GM18502 (cell line): ENCODE measurements around the gene METTL1.

Experiments
- ATAC-seq: cut with Tn5 transposase; IDR thresholded peaks from one replicate; pipeline ENCODE4 v1.9.1; 2021; ENCODE audit warnings: mild to moderate bottlenecking; ENCODE audit not compliant: unreplicated experiment, poor library complexity

Gene METTL1

DNA sequence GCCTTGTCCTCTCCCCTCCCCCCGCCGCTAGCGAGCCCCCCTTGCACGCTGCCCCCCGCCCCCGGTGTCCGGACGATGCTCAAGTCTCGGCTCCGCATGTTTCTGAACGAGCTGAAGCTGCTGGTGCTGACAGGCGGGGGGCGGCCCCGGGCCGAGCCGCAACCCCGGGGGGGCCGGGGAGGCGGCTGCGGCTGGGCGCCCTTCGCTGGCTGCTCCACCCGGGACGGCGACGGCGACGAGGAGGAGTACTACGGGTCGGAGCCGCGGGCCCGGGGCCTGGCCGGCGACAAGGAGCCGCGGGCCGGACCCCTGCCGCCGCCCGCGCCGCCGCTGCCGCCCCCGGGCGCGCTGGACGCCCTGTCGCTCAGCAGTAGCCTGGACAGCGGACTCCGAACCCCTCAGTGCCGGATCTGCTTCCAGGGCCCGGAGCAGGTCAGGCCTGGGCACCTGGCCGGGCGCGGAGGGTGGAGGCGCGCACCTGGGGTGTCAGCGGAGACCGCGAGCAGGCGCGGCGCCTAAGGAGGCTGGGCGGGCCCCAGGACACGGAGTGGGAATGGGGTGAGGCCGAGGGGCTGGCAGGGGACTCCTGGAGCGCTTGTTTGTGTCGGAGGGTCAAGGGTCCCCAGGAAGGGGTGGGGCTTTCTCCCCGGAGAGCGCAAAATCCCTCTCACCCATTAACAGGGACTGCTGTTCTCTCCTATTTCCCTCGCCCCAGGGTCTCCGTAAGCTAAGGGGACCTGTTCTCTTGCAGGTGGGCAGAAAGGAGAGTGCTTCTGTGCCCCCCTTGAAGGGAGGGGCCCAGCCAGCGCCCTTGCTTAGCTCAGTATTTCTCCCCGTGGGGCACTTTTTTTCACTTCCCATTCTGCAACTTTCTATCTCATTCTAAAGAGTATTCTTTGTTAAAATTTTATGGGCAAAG is 16.2 kb downstream of the METTL1 start:
- no peak for ATAC-seq

DNA sequence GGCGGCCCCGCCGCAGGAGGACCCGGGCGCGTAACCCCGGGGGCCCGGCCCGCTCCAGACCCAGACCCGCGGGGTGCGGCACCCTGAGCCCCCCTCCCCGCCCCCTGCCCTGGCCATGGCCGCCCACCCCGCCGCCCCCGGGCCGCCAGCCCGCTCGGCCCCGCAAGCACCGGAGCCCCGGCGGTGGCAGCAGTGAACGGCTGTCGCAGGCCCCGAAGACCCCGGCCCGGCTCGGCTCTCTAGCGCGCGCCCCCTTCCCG is 16.8 kb downstream of the METTL1 start:
- ATAC-seq, result no peak

DNA sequence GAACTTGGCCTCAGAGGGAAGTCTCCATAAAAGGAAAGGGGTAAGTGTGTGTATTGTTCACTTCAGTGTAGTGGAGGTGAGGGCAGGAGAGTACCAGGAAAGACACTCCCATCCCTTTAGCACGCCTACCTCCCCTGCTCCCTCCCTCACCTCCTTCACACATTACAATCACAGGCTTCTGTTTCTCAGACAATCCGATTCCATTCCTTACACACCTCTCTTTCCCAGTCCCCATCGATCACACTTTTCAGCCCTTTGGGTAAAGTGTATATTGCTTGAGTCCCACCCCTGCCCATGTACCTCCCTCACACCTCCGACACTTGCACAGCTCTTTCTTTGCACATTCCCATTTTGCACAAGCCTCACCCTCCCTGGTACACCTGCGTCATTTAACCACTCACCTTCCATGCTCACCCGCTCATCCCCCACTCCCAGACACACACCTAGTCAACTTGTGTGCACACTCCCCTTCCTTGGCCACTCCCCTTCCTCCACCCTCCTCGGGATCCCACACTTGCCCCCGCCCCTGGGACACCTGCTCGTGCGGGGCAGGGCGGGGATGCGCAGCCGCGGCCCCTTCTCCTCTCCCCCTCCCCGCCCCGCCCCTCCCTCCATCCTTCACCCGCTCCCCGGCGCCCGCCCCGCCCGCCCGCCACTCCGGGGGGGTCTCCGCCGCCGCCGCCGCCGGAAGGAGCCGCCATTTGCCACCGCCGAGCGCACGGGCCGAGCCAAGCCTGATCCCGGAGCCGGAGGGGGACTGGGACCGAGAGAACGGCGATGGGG is 17.3 kb downstream of the METTL1 start, which contains the start of gene MARCHF9:
MARCHF9 (plus strand) TSS at position 693 of the 783 bp plus-strand sequence. CDS start 426 bp downstream, outside the sequence.
- peak; percentile 45 for ATAC-seq

GRCh38 chr12:57753756-57754337 is 18.1 kb downstream of the METTL1 start:
- ATAC-seq, result no peak

- ATAC-seq, result no peak
These were observed 19.3 kb downstream of the METTL1 start for GRCh38 chr12:57752668-57753000.

DNA sequence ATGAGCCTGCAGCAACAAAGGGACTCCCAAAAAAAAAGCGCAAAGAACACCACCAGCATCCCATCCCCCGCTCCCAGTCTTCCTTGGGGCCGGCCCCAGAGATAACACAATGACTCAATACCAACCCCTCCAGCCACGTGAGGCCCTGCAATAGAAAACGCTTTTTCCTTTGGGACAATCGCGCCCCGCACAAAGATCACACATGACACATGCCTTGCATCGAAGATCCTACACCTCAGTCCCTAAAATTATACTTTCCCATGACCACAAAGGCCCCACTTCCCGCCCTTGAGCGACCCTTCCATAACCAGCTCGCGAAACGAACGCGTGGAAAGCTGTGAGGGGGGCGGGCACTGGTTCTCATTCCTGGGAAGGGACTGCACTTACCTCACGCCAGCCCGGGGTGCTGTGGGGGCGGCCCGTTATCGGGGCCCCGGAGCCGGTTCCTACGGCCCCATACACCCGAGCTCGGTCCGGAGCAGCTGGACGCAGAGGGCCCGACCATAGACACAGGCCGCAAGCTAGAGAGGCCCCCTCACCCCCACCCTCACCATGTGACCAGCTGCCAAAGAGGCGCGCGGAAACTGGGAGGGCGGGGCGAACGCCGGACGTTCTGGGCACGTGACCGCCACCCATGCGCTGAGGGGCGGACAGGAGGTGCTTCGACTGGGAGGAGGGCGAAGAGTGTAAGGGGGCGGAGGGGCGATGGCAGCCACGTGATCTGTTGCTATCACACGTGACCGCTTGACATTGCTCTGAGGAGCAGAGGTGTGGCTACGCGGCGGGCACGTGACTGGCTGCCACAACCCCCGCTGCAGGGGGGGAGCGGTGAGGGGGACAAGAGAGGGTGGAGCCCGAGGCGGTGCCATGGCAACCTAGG is 19.9 kb downstream of the METTL1 start, which contains the start of gene CDK4:
CDK4 (minus strand) TSS at position 523 of the 880 bp plus-strand sequence. CDS start 593 bp downstream, outside the sequence.
- ATAC-seq, result peak; percentile 67

- ATAC-seq, result no peak
These were observed 20.5 kb downstream of the METTL1 start for GRCh38 chr12:57751432-57751787.

GRCh38 chr12:57750561-57751431 is 21.1 kb downstream of the METTL1 start:
- no peak for ATAC-seq

DNA sequence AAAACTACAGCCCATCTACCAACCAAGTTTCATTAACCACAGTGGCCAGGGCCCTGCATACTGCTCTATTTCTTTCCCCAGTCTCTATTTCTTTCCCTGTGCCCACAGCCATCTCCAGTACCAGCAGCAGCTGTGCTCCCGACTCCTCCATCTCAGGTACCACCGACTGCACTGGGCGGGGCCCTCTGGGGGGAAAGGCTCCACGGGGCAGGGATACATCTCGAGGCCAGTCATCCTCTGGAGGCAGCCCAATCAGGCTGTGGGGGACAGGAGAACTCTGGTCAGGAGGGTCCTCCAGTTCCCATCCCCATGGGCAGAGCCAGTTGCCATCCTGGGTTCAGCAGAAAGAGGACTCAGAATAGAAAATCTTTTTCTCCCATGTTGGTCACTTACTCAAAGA is 22.8 kb downstream of the METTL1 start:
- ATAC-seq, result no peak

- ATAC-seq, result no peak
These were observed 25.9 kb downstream of the METTL1 start for GRCh38 chr12:57746025-57746424.

- ATAC-seq, result no peak
These were observed 26.4 kb downstream of the METTL1 start for GRCh38 chr12:57745485-57745881.

DNA sequence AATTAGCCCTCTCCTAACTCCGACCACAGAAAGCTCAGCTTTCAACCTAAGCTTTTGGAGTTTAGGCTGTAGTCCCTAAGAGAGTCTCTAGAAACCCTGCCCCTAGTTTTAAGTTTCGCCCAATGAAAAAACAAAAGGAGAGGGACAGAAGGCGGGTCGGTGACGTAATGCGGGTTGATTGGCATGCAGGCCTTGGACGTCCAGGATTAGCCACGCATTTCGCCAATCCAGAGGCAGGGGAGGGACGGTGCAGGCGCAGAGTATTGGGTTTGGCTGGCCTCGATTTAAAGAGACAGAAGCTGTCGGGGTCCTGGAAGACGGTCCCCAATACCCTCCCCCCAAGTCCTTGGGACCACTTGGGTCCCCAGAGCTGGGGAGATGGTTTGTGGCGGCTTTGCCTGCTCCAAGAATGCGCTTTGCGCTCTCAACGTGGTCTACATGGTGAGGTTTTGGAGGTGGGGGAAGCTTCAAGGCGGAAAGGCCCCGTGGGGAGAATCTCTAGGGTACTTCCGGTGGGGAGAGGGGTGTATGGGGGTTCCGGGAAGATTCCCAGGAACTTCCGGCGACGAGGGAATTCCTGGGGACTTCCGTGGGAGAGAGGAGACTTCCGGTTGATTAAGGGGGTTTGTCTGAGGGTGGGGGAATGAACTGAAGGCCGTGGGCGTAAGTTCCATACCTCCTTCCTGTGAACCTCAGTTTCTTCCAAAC is 27.0 kb downstream of the METTL1 start, which contains the start of gene TSPAN31:
TSPAN31 (plus strand) TSS at position 263 of the 708 bp plus-strand sequence; CDS start at position 379, 116 bp downstream.
- peak; percentile 79 for ATAC-seq

GRCh38 chr12:57744194-57744776 is 27.6 kb downstream of the METTL1 start:
- ATAC-seq, result peak; percentile 42

GRCh38 chr12:57743769-57744168 is 28.1 kb downstream of the METTL1 start:
- no peak for ATAC-seq

- ATAC-seq, result peak; percentile 56
These were observed 29.8 kb downstream of the METTL1 start for GRCh38 chr12:57741844-57742738.

GRCh38 chr12:57741413-57741789 is 30.5 kb downstream of the METTL1 start:
- ATAC-seq, result no peak
